GM12878 (cell line): ENCODE results near the gene MARCHF9. TPM values are rescaled to one million over a fixed set of nuclear protein-coding genes. Genes with fewer than 3 reads are reported as not detected.

Source experiments
- ATAC-seq: fragments of 200-7000 bp; cut with Tn5 transposase; 3 replicates; pipeline ENCODE4 v1.9.1; 2020; ENCODE audit warnings: mild to moderate bottlenecking, moderate library complexity
- BruUV-seq: library from RNA; stranded (reverse); fragments of 400-500 nt; replicated peaks from 2 replicates; lab custom pipeline; 2021; lab: Mats Ljungman, UMichigan
- CTCF ChIA-PET: fragments of 300-600 bp; sonication (Branson Sonifier 250); formaldehyde crosslinking; extraction: SDS; loops from one replicate; lab custom pipeline; 2021; ENCODE audit warnings: inconsistent platforms; lab: Yijun Ruan, JAX
- POLR2A ChIA-PET: fragments of 350-600 bp; formaldehyde crosslinking; extraction: SDS; loops from one replicate; lab custom pipeline; 2021; ENCODE audit warnings: inconsistent platforms; lab: Charles Lee
- RAD21 ChIA-PET: fragments of 300-600 bp; sonication (Branson Sonifier 250); formaldehyde crosslinking; loops from one replicate; lab custom pipeline; 2023; ENCODE audit warnings: antibody characterized with exemption; ENCODE audit not compliant: unreplicated experiment; lab: Charles Lee
- SMC1A ChIA-PET: fragments of 300-600 bp; sonication (Branson Sonifier 250); formaldehyde crosslinking; loops from one replicate; lab custom pipeline; 2023; ENCODE audit not compliant: unreplicated experiment, uncharacterized antibody; lab: Charles Lee
- DNase-seq: peaks from one replicate; pipeline ENCODE4 v3.0.0-alpha.2; 2011; ENCODE audit warnings: low read depth, low spot score
- FAIRE-seq: peaks from 3 replicates; lab custom pipeline; 2011; peaks lifted over from hg19 to GRCh38; lab: Jason Lieb, UNC
- H2AFZ ChIP-seq: 2 replicates; pipeline ENCODE4 v1.6.0; 2011; ENCODE audit warnings: low read depth, low read length, control low read depth; ENCODE audit not compliant: control insufficient read depth
- H3K27ac ChIP-seq: 2 replicates; pipeline ENCODE4 v1.5.1; 2011; ENCODE audit warnings: control low read depth; ENCODE audit not compliant: control insufficient read depth, insufficient read depth
- H3K27me3 ChIP-seq, 2 experiments: replicated peaks in 1 of 2; 2 replicates each; pipeline versions ENCODE4 v1.6.0 to v1.6.1; 2011; ENCODE audit warnings: low read length in 1 of 2; ENCODE audit not compliant: control insufficient read depth in 2 of 2, insufficient read depth in 2 of 2
- H3K36me3 ChIP-seq, 2 experiments: 2 replicates each; pipeline ENCODE4 v1.5.1; 2011; ENCODE audit warnings: low read length in 1 of 2; ENCODE audit not compliant: control insufficient read depth in 2 of 2, insufficient read depth in 2 of 2
- H3K4me1 ChIP-seq: 2 replicates; pipeline ENCODE4 v1.6.1; 2011; ENCODE audit warnings: mild to moderate bottlenecking, low read length, moderate library complexity, mixed read lengths; ENCODE audit not compliant: control insufficient read depth, insufficient read depth
- H3K4me2 ChIP-seq: 2 replicates; pipeline ENCODE4 v1.6.0; 2011; ENCODE audit warnings: control low read depth; ENCODE audit not compliant: control insufficient read depth, insufficient read depth
- H3K4me3 ChIP-seq: fragments of 200-600 bp; sonication (generic); 2 replicates; pipeline ENCODE4 v1.5.1; 2016
- H3K79me2 ChIP-seq: 2 replicates; pipeline ENCODE4 v1.6.0; 2011; ENCODE audit warnings: low read length; ENCODE audit not compliant: control insufficient read depth, insufficient read depth
- H3K9ac ChIP-seq: 2 replicates; pipeline ENCODE4 v1.8.0; 2011; ENCODE audit warnings: low read length, control low read depth, mixed read lengths; ENCODE audit not compliant: control insufficient read depth, insufficient read depth
- H3K9me3 ChIP-seq: replicated peaks from 3 replicates; pipeline ENCODE4 v1.5.1; 2011; ENCODE audit warnings: mild to moderate bottlenecking, low read length; ENCODE audit not compliant: control insufficient read depth, insufficient read depth
- H4K20me1 ChIP-seq: 2 replicates; pipeline ENCODE4 v1.6.0; 2011; ENCODE audit not compliant: control insufficient read depth, insufficient read depth
- BHLHE40 ChIP-seq, 2 experiments: fragments of 450-650 bp in 1 of 2; IDR thresholded peaks; 2 replicates each; pipeline ENCODE4 v1.6.1; 2011 to 2017; ENCODE audit warnings: low read depth in 2 of 2, borderline replicate concordance in 1 of 2, improper control_type of control experiment in 1 of 2, low read length in 1 of 2, mild to moderate bottlenecking in 1 of 2
- BRCA1 ChIP-seq: IDR thresholded peaks from 2 replicates; pipeline ENCODE4 v1.6.1; 2011; ENCODE audit warnings: low read depth, low read length, improper control_type of control experiment
- EED ChIP-seq: sonication (generic); IDR thresholded peaks from 2 replicates; pipeline ENCODE4 v1.6.1; 2016; ENCODE audit warnings: antibody characterized with exemption, low read depth
- EZH2 ChIP-seq: IDR thresholded peaks from 2 replicates; pipeline ENCODE4 v1.6.1; 2012; ENCODE audit warnings: low read depth, mild to moderate bottlenecking, control low read depth, inconsistent platforms, low read length, borderline replicate concordance; ENCODE audit not compliant: control insufficient read depth
- IKZF1 ChIP-seq: fragments of 450-650 bp; conservative IDR thresholded peaks from 2 replicates; pipeline ENCODE4 v1.6.1; 2017; ENCODE audit warnings: antibody characterized with exemption, mild to moderate bottlenecking
- MEF2B ChIP-seq: fragments of 450-650 bp; IDR thresholded peaks from 2 replicates; pipeline ENCODE4 v1.6.1; 2018; ENCODE audit warnings: mild to moderate bottlenecking, moderate library complexity; ENCODE audit not compliant: partially characterized antibody, poor library complexity, severe bottlenecking
- MTA2 ChIP-seq: fragments of 450-650 bp; IDR thresholded peaks from 2 replicates; pipeline ENCODE4 v1.6.1; 2016; ENCODE audit warnings: low read depth, mild to moderate bottlenecking, moderate library complexity
- MXI1 ChIP-seq: fragments of 150-350 bp; IDR thresholded peaks from 2 replicates; pipeline ENCODE4 v1.6.1; 2011; ENCODE audit warnings: low read depth, mild to moderate bottlenecking, inconsistent platforms, low read length, improper control_type of control experiment
- NBN ChIP-seq: fragments of 450-650 bp; IDR thresholded peaks from 2 replicates; pipeline ENCODE4 v1.6.1; 2016
- NFYB ChIP-seq: IDR thresholded peaks from 2 replicates; pipeline ENCODE4 v1.6.1; 2011; ENCODE audit warnings: low read depth, mild to moderate bottlenecking, low read length, improper control_type of control experiment, moderate library complexity; ENCODE audit not compliant: insufficient read depth
- POLR2AphosphoS2 ChIP-seq: IDR thresholded peaks from 2 replicates; pipeline ENCODE4 v1.6.1; 2011; ENCODE audit warnings: low read depth, mild to moderate bottlenecking, low read length, improper control_type of control experiment, moderate library complexity
- POU2F2 ChIP-seq: IDR thresholded peaks from 3 replicates; pipeline ENCODE4 v1.6.1; 2011; ENCODE audit warnings: low read depth, mild to moderate bottlenecking, low read length, borderline replicate concordance
- RBBP5 ChIP-seq: fragments of 200-600 bp; sonication (generic); conservative IDR thresholded peaks from 2 replicates; pipeline ENCODE4 v1.6.1; 2016
- SMAD5 ChIP-seq: IDR thresholded peaks from 2 replicates; pipeline ENCODE4 v1.6.1; 2016; ENCODE audit warnings: antibody characterized with exemption, low read depth
- SUPT20H ChIP-seq: IDR thresholded peaks from 2 replicates; pipeline ENCODE4 v1.6.1; 2011; ENCODE audit warnings: low read depth, mild to moderate bottlenecking, low read length, moderate library complexity, borderline replicate concordance; ENCODE audit not compliant: control insufficient read depth
- TCF12 ChIP-seq: IDR thresholded peaks from 2 replicates; pipeline ENCODE4 v1.6.1; 2011; ENCODE audit warnings: low read depth, mild to moderate bottlenecking, low read length
- ZNF24 ChIP-seq: fragments of 450-650 bp; IDR thresholded peaks from 2 replicates; pipeline ENCODE4 v1.6.1; 2017; ENCODE audit warnings: antibody characterized with exemption, mild to moderate bottlenecking
- WGBS: methylation state at CpG from one replicate; pipeline ENCODE4 v1.1.6; 2016; ENCODE audit warnings: low lambda C conversion rate; ENCODE audit not compliant: insufficient replicate concordance, insufficient coverage; ENCODE audit errors: missing lambda C conversion rate; 5-methylcytosine and 5-hydroxymethylcytosine counted together
- in situ Hi-C: fragments of 300-500 bp; cut with MboI; formaldehyde crosslinking; loops from 9 replicates; pipeline ENCODE4 v1.14.3; 2018; ENCODE audit warnings: mixed read lengths
- intact Hi-C: fragments of 100-400 bp; cut with micrococcal nuclease; formaldehyde crosslinking; loops from one replicate; pipeline ENCODE4 v1.14.2; 2022; ENCODE audit not compliant: unreplicated experiment
- polyA plus RNA-seq, 11 experiments: library from polyadenylated mRNA; depleted of rRNA in 4 of 11; unstranded in 6 of 11; stranded (reverse) in 5 of 11; fragments of >200 nt; fragmentation: Nextera tagmentation in 4 of 11; fragmentation: Illumina TruSeq in 1 of 11; extraction: Ambion mirVana in 4 of 11; extraction: Trizol in 1 of 11; gene quantifications; 1 replicate in 1 of 11; 2 replicates in 10 of 11; pipeline versions ENCODE4 v1.2.1 to v1.2.3, GENCODE V29; 2011 to 2016; ENCODE audit warnings: inconsistent platforms in 2 of 11, missing spikeins in 2 of 11, low read depth in 1 of 11
- total RNA-seq, 4 experiments: library from RNA; depleted of rRNA in 3 of 4; stranded (reverse); fragments of >200 nt in 3 of 4; fragmentation: Illumina TruSeq in 1 of 4; extraction: Trizol in 1 of 4; gene quantifications; 2 replicates each; pipeline versions ENCODE4 v1.2.1 to v1.2.3, GENCODE V29; 2013 to 2021
- TF ChIP-seq, protein P1 (sequence below): fragments of 450-650 bp; IDR thresholded peaks from 2 replicates; pipeline ENCODE4 v1.6.1; 2014; ENCODE audit warnings: mild to moderate bottlenecking
- TF ChIP-seq, protein P2 (sequence below), 3 experiments: IDR thresholded peaks in 2 of 3; conservative IDR thresholded peaks in 1 of 3; 2 replicates each; pipeline ENCODE4 v1.5.1; 2011; ENCODE audit warnings: low read depth in 3 of 3, low read length in 3 of 3, mild to moderate bottlenecking in 3 of 3, control low read depth in 2 of 3, moderate library complexity in 2 of 3, inconsistent platforms in 1 of 3, mixed read lengths in 1 of 3; ENCODE audit not compliant: control insufficient read depth in 2 of 3, insufficient read depth in 1 of 3; ENCODE audit errors: extremely low read depth in 1 of 3
- TF ChIP-seq, protein P3 (sequence below): fragments of 450-650 bp; IDR thresholded peaks from 2 replicates; pipeline ENCODE4 v1.6.1; 2017; ENCODE audit warnings: borderline replicate concordance

The MARCHF9 gene
- total and polyA plus RNA-seq, 10 of the 15 experiments (the other 5 are each of a cell fraction or from before 2014, with no cell fraction given): 2.4 to 29.3 (median 13.0) TPM

DNA sequence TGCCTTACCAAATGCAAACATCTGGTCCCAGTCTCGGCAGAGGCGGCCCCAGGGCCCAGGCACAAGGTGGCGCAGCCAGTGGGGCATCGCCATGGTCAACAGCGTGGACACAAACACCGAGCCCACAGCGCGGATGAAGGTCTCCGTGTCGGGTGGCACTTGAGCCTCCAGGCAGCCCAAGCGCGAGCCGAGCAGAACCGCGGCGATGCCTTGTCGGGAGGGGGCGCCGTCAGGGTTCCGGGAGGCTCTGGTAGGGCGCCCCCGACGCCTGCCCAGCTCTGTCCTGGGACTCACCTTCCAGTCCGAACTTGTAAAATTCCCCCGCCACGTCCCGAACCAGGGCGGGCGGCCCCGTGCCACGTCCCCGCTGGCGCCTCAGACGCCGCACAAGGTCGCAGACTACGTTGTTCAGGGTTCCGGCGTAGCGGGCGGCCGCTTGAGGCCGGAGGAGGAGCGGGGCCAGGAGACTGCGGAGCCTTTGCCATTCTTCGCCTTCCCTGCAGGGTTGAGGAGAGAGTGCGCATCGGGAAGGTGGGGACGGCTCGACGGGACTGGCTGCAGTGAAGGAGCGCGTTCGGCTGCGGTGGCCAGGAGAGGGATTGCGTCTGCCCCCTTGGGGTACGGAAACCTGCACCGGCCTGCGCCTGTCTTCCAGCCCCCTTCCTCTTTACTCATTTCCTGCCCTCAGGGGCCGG, 10.2 kb downstream of the MARCHF9 start:
- Histone ChIP-seq H3K4me1 (peaks cover 22% of the 10 kb centered on the region), H3K9me3 (no peaks in the 10 kb centered on the region), H3K36me3 (no peaks in the 10 kb centered on the region; a peak in 1 of 4 replicates), H3K9ac (peak overlapping the region; percentile 20; the same call in 1 of the 2 replicates), H3K79me2 (no peaks in the 10 kb centered on the region), H3K4me2 (peak overlapping the region; percentile 95), H2AFZ (peak overlapping the region; percentile 81), H3K27me3 (peaks cover 11 to 23% of the 10 kb centered on the region in 2 experiments; a peak in 3 of 4 replicates), H4K20me1 (no peaks in the 10 kb centered on the region), H3K27ac (no peak overlapping the region), H3K4me3 (peak overlapping the region; percentile 65; the same call in 1 of the 2 replicates)
- ATAC-seq (peak; percentile 84), DNase-seq (no peak), FAIRE-seq (no peak)
- intact Hi-C loops: no loop called here
- RAD21 ChIA-PET: no interaction called here
- WGBS: 4% methylated on average over 60 of the region's 60 CpGs
- CTCF ChIA-PET: interaction anchor here (0.7 to 7.3 kb wide), 5 partner anchors 10 to 120 kb away, joined by 3 to 62 read pairs (median 3); partner anchors contain the start of gene MARCHF9
- SMC1A ChIA-PET: interaction anchor here (1.7 kb wide), 1 partner anchor 9 kb away, joined by 5 read pairs; no protein-coding TSS in a partner anchor
- in situ Hi-C loops: no loop called here
- no TSS peak for BruUV-seq
- POLR2A ChIA-PET: interaction anchor here (0.6 to 1.5 kb wide), 2 partner anchors 9 to 1089 kb away, joined by 4 to 5 read pairs; no protein-coding TSS in a partner anchor
- TF ChIP-seq SMAD5 (no peak), IKZF1 (peak; percentile 44), MXI1 (no peak), POU2F2 (no peak), NFYB (no peak), SUPT20H (no peak), EED (peak; percentile 42; the same call in 1 of the 2 replicates), RBBP5 (no peak), ZNF24 (no peak), TCF12 (no peak), BRCA1 (no peak), POLR2AphosphoS2 (no peak), MTA2 (no peak), MEF2B (no peak), EZH2 (no peak), BHLHE40 (IDR thresholded peaks at IDR 0.05; ENCODE audit: borderline replicate concordance in 1 of 2, low read depth in 2 of 2, low read length in 1 of 2) (no peak; a peak in 1 of 4 replicates), NBN (no peak)
- TF ChIP-seq, protein P1, sequence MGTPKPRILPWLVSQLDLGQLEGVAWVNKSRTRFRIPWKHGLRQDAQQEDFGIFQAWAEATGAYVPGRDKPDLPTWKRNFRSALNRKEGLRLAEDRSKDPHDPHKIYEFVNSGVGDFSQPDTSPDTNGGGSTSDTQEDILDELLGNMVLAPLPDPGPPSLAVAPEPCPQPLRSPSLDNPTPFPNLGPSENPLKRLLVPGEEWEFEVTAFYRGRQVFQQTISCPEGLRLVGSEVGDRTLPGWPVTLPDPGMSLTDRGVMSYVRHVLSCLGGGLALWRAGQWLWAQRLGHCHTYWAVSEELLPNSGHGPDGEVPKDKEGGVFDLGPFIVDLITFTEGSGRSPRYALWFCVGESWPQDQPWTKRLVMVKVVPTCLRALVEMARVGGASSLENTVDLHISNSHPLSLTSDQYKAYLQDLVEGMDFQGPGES: no peak
- TF ChIP-seq, protein P2, sequence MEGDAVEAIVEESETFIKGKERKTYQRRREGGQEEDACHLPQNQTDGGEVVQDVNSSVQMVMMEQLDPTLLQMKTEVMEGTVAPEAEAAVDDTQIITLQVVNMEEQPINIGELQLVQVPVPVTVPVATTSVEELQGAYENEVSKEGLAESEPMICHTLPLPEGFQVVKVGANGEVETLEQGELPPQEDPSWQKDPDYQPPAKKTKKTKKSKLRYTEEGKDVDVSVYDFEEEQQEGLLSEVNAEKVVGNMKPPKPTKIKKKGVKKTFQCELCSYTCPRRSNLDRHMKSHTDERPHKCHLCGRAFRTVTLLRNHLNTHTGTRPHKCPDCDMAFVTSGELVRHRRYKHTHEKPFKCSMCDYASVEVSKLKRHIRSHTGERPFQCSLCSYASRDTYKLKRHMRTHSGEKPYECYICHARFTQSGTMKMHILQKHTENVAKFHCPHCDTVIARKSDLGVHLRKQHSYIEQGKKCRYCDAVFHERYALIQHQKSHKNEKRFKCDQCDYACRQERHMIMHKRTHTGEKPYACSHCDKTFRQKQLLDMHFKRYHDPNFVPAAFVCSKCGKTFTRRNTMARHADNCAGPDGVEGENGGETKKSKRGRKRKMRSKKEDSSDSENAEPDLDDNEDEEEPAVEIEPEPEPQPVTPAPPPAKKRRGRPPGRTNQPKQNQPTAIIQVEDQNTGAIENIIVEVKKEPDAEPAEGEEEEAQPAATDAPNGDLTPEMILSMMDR (IDR thresholded peaks at IDR 0.05 in 2 of 3, conservative IDR thresholded peaks at IDR 0.05 in 1 of 3; ENCODE audit: control insufficient read depth in 2 of 3, extremely low read depth in 1 of 3, insufficient read depth in 1 of 3, low read depth in 3 of 3, low read length in 3 of 3): peak; percentile 35 to 45 (median 42)
- TF ChIP-seq, protein P3, sequence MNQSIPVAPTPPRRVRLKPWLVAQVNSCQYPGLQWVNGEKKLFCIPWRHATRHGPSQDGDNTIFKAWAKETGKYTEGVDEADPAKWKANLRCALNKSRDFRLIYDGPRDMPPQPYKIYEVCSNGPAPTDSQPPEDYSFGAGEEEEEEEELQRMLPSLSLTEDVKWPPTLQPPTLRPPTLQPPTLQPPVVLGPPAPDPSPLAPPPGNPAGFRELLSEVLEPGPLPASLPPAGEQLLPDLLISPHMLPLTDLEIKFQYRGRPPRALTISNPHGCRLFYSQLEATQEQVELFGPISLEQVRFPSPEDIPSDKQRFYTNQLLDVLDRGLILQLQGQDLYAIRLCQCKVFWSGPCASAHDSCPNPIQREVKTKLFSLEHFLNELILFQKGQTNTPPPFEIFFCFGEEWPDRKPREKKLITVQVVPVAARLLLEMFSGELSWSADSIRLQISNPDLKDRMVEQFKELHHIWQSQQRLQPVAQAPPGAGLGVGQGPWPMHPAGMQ: no peak
